ENCODE measurements around the gene MTREX.

The MTREX gene

GRCh38 chr5:55437452-55437851 lies 129.7 kb downstream of the MTREX start:
- DNase-seq = no peak

- DNase-seq = no peak
These were observed 130.0 kb downstream of the MTREX start for GRCh38 chr5:55437859-55438206.

GRCh38 chr5:55438998-55439397 lies 131.2 kb downstream of the MTREX start:
- DNase-seq = no peak

GRCh38 chr5:55440188-55440646 lies 132.4 kb downstream of the MTREX start:
- DNase-seq = no peak

GRCh38 chr5:55441107-55441771 lies 133.4 kb downstream of the MTREX start:
- DNase-seq = no peak

GRCh38 chr5:55441954-55442353 lies 134.2 kb downstream of the MTREX start:
- no peak for DNase-seq

GRCh38 chr5:55445791-55446190 lies 138.0 kb downstream of the MTREX start:
- no peak for DNase-seq

GRCh38 chr5:55446640-55447351 lies 139.0 kb downstream of the MTREX start:
- DNase-seq = no peak

- DNase-seq = no peak
These were observed 142.4 kb downstream of the MTREX start for GRCh38 chr5:55450050-55450765.

GRCh38 chr5:55451976-55452375 lies 144.2 kb downstream of the MTREX start:
- DNase-seq = no peak

- no peak for DNase-seq
These were observed 145.4 kb downstream of the MTREX start for GRCh38 chr5:55453211-55453610.

GRCh38 chr5:55454282-55454681 lies 146.5 kb downstream of the MTREX start:
- no peak for DNase-seq

GRCh38 chr5:55456216-55456895 lies 148.6 kb downstream of the MTREX start:
- no peak for DNase-seq

- no peak for DNase-seq
These were observed 151.8 kb downstream of the MTREX start for GRCh38 chr5:55459572-55459971.

- DNase-seq = no peak
These were observed 155.8 kb downstream of the MTREX start for GRCh38 chr5:55463613-55464012.

- no peak for DNase-seq
These were observed 160.2 kb downstream of the MTREX start for GRCh38 chr5:55467862-55468551.

- DNase-seq = no peak
These were observed 162.1 kb downstream of the MTREX start for GRCh38 chr5:55469839-55470238.

GRCh38 chr5:55470282-55470681 lies 162.5 kb downstream of the MTREX start:
- no peak for DNase-seq

GRCh38 chr5:55471468-55471867 lies 163.7 kb downstream of the MTREX start:
- DNase-seq = no peak

- no peak for DNase-seq
These were observed 164.9 kb downstream of the MTREX start for GRCh38 chr5:55472642-55473041.
